Right lung (tissue), 5 donors: Measurements from ENCODE around the gene SET. TPM values are rescaled to one million over a fixed set of nuclear protein-coding genes. Genes with fewer than 3 reads are reported as not detected.

Experiments
- DNase-seq, 2 donors: peaks; one replicate each; pipeline ENCODE4 v3.0.0-alpha.2; 2013
- polyA plus RNA-seq, 5 donors: library from polyadenylated mRNA; unstranded; fragments of 120-200 nt; gene quantifications; one replicate each; pipeline versions ENCODE4 v1.2.1 to v1.2.3, GENCODE V29; 2013; ENCODE audit warnings: inconsistent platforms in 1 of 5, low replicate concordance in 1 of 5; ENCODE audit not compliant: insufficient read length in 5 of 5, insufficient read depth in 1 of 5

The SET gene
- polyA plus RNA-seq, 5 donors, result 498 to 635 (median 599) TPM

DNA sequence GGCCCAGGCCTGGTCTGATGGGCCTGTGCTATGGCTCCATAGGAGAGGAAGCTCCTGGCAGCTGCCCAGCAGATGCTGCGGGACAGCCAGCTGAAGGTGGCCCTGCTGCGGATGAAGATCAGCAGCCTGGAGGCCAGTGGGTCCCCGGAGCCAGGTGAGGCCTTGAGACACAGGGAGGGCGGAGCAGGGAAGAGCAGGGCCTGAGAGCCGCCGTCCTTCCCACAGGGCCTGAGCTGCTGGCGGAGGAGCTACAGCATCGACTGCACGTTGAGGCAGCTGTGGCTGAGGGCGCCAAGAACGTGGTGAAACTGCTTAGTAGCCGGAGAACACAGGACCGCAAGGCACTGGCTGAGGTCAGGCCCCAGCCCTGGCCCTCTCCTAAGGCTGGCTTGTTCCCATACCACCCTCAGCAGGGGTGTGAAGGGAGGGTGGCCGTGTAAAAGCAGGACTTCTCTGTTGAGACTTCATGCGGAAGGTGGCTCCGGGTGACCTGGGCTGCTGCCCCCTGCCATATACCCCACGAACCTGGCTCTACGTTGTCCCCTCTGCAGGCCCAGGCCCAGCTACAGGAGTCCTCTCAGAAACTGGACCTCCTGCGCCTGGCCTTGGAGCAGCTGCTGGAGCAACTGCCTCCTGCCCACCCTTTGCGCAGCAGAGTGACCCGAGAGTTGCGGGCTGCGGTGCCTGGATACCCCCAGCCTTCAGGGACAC is 17.8 kb downstream of the SET start:
- DNase-seq, result no peak

- no peak for DNase-seq
Observed at GRCh38 chr9:128707446-128707845, 18.4 kb downstream of the SET start.

- DNase-seq, result no peak
Observed at GRCh38 chr9:128712451-128713410, 23.7 kb downstream of the SET start.

GRCh38 chr9:128713411-128713780 is 24.4 kb downstream of the SET start:
- DNase-seq, result no peak

DNA sequence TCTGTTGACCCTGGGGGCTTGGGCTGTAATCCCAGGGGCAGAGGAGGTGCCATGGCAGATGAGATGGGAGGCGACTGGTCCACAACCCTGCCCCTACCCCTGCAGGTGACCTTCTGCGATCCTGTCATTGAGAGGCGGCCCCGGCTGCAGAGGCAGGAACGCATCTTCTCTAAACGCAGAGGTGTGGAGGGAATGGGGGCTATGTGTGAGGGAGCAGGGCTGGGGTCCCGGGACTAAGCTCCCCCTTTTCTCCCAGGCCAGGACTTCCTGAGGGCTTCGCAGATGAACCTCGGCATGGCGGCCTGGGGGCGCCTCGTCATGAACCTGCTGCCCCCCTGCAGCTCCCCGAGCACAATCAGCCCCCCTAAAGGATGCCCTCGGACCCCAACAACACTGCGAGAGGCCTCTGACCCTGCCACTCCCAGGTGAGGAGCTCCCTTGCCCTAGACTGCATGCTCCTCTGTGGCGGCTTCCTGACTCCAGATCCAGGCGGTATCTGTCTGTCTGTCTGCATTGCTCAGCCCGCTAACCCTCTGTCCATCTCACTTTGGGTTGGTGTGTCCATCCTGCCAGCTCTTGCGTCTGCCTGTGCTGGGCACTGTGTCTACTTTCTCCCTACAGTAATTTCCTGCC is 25.0 kb downstream of the SET start:
- DNase-seq, result no peak

DNA sequence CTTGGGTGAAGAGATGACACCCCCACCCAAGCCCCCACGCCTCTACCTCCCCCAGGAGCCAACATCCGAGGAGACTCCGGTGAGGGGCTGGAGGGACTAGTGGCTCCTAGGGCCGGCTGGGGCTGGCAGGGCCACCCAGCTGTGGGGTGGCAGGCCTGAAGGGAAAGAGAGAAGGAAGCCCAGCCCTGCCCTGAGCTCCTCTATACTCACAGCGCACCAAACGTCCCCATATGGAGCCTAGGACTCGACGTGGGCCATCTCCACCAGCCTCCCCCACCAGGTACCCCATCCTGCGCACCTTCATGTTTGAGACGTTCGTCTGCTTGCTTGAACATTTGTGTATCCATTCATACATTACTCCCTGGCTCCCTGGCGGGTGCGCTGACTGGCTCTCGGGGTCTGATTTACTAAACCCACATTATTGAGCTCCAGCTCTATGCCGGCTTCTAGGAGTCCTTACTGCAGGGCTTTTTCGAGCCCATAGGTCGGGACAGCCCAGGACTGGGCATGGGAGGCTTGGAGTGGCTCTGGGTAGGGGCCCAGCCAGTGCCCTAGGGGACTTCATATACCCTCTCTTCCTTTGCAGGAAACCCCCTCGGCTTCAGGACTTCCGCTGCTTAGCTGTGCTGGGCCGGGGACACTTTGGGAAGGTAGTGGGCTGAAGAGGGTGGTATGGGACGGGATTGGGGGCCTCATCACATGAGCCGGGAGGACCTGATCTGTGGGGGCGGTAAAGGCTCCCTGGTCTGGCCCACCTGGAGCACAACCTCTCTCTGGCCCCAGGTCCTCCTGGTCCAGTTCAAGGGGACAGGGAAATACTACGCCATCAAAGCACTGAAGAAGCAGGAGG is 25.8 kb downstream of the SET start:
- DNase-seq, result no peak

DNA sequence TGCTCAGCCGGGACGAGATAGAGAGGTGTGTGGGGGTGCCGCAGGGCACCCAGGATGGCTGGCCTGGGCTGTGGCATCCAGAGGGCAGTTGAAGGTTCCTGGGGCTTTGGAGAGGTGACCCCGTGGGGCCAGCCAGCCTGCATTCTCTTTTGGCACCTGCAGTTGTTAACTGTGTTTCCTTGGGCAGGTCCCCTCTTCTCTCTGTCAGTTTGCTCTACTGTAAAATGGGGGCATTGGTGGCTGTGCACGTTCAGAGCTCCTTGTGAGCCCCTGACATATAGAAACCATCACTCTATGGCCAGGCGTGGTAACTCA is 26.4 kb downstream of the SET start:
- DNase-seq, result no peak

DNA sequence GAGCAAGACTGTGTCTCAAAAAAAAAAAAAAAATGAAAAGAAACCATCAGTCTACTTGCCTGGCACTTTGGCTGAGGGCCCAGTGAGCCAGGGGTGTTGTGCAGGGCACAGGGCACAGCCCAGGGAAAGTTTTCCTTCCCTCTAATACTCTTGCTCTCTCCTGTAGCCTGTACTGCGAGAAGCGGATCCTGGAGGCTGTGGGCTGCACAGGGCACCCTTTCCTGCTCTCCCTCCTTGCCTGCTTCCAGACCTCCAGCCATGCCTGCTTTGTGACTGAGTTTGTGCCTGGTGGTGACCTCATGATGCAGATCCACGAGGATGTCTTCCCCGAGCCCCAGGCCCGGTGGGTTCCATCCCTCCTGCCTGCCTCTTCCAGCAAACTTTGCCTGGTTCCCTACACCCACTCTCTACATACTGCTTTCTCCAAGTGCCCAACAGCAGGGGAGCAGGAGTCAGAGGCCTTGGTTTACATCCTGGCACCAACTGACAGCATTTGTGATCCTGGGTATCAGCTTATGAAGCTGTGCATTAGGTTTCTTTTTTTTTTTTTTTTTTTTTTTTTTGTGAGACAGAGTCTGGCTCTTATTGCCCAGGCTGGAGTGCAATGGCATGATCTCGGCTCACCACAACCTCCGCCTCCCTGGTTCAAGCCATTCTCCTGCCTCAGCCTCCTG is 27.7 kb downstream of the SET start:
- no peak for DNase-seq

DNA sequence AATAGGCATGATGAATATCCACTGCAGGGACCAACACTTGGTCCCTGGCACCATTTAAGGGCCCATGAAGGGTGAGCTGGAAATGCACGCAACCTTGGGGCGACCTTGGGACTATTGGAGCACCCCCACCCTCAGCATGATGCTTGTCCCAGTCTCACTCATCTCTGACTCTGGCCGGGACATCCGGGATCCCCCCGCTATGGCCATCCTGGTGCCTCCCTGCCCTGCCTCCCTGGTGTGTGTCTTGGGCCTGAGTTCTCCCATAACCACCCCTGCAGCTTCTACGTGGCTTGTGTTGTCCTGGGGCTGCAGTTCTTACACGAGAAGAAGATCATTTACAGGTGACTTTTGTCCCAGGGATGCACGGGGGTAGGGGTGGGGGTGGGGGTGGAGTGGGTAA is 29.0 kb downstream of the SET start:
- no peak for DNase-seq

DNA sequence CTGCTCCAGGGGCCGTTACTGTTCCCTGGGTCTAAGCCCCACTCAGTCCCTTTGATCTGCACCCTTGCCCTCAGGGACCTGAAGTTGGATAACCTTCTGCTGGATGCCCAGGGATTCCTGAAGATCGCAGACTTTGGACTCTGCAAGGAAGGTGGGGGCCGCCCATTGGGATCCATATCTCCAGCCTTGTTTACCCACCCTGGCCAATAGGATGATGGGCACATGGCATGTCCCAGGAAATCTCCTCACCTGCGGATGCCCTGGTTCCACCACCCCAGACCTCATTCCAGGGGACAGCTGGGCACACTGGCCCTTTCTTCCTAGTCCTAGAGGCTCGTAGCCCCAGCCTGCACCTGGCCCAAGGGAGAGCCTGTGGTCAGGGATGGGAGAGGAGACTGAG is 29.5 kb downstream of the SET start:
- DNase-seq, result no peak

DNA sequence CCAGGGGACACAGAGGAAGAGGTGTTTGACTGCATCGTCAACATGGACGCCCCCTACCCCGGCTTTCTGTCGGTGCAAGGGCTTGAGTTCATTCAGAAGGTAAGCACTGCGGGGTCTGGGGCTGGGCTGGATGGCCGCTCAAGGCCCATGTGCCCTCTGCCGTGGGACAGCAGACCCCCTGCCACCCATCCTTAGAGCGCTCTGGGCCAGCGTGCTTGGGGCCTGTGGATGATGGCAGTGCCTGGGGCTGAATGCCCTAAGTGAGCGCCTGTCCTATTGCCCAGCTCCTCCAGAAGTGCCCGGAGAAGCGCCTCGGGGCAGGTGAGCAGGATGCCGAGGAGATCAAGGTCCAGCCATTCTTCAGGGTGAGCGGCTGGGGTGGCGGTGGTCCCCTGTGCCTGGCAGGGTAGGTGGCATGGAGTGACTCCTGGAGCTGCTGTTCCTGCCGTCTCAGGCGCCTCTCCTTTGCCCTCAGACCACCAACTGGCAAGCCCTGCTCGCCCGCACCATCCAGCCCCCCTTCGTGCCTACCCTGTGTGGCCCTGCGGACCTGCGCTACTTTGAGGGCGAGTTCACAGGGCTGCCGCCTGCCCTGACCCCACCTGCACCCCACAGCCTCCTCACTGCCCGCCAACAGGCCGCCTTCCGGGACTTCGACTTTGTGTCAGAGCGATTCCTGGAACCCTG is 31.0 kb downstream of the SET start:
- DNase-seq, result no peak

DNA sequence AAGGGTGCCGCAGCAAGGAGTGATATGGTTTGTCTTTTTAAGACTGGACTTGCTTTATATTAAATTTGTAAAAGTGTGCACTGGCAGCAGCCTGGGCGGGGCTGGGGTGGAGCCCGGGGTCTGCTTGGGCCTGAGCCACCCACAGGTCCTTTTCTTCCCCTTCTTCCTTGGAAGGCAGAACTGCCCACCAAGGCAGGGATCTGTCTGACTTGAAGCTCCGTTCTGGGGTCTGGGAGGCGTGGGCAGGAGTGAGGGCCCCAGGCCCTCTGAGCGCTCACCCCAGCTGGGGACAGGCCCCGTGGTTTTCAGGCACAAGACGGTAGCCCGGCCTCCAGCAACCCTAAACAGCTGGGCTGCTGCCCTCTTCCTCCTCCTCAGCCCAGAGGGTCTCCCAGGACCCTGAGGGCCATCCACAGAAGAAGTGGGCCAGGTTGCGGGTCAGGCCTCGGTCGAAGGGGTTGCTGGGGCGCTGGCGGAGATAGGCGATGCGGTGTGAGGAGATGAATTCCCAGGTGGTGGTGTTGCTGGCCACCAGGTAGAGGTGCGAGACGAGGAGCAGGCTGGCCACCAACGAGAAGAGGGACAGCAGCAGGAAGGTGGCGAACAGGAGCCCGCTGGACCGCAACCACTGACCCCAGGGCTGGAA is 31.9 kb downstream of the SET start:
- no peak for DNase-seq

DNA sequence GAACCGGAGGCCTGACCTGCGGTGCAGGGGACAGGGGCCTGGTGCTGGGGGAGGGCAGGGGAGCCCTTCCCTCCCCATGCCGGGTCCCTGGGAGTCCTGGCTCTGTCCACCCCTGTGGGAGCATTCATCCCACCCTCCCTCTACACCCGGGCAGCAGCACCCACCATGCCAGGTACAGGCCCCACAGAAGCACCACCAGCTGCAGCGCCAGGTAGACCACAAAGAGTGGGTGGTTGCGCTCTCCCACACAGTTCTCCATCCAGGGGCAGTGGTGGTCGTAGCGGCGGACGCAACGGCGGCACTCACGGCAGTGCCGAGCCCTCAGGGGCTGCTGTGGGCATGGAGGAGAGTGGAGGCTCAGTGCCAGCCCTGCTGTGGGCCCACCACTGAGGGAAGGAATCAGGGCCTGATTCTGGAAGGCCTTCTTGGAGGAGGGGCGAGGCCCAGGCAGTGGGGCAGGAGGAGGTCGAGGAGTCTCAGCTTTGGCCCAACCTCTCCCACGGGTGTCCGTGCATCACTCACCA is 32.5 kb downstream of the SET start:
- no peak for DNase-seq

GRCh38 chr9:128722380-128723351 is 33.6 kb downstream of the SET start:
- DNase-seq, result no peak

GRCh38 chr9:128723352-128723865 is 34.4 kb downstream of the SET start:
- no peak for DNase-seq

DNA sequence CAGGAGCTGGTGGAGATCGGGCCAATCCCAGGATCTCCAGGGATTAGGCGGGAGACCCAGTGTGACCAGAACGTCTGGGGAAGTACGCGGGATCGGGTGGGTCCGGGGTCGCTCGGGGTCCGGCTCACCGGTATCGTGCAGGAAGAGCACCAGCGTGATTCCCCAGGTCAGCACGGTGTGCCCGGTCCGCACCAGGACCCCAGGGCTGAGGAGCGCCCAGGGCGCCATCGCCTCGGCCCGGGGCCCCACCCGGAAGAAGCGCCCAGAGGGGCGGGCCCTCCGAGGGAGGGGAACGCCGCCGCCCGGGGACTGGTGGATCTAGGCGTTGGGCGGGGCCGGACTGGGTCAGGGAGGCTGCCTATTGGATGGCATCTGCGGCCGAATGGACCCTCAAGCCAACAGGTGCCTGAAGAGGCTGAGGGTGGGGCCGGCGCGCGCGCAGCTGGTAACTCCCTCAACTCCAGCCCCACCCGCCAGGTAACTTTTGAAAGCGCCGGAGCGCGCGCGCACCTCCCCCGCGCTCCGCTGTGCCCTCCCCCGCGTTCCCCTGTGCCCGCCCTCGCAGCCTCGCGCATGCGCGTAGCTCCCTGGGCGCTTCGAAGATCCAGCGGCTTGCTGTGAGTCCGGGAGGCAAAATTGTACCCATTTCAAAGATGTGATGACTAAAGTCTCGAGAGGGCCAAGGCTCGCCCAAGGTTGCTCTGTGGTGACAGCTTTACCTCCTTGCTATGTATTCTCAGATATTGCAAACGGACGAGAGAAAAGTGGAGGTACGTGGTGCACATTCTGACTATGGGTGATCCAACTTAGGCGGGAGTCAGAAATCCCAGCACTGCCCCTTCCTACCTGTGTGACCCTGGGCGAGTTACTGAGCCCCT is 35.1 kb downstream of the SET start, which contains the start of gene ZDHHC12:
TSS of gene ZDHHC12 (minus strand) at position 262 of the 878 bp plus-strand sequence. CDS start at position 228, 34 bp downstream.
- peak; percentile 83 to 87 for DNase-seq

GRCh38 chr9:128724744-128725211 is 35.8 kb downstream of the SET start:
- no peak for DNase-seq
